Coronary artery (tissue), 2 donors: ENCODE data around the gene ATG4B.

Experiments used
- DNase-seq: peaks from one replicate; pipeline ENCODE4 v3.0.0-alpha.2; 2017; ENCODE audit warnings: low spot score
- H3K27ac ChIP-seq, 2 donors: fragments of 200-600 bp; sonication (generic); one replicate each; pipeline ENCODE4 v1.5.1; 2016 to 2019
- H3K4me3 ChIP-seq: fragments of 200-600 bp; sonication (generic); 2 replicates; pipeline ENCODE4 v1.5.1; 2016; ENCODE audit warnings: mild to moderate bottlenecking, moderate library complexity
- TF ChIP-seq, protein P1 (sequence below): fragments of 200-600 bp; sonication (generic); IDR thresholded peaks from one replicate; pipeline ENCODE4 v1.5.1; 2019; ENCODE audit warnings: antibody characterized with exemption

ATG4B gene

DNA sequence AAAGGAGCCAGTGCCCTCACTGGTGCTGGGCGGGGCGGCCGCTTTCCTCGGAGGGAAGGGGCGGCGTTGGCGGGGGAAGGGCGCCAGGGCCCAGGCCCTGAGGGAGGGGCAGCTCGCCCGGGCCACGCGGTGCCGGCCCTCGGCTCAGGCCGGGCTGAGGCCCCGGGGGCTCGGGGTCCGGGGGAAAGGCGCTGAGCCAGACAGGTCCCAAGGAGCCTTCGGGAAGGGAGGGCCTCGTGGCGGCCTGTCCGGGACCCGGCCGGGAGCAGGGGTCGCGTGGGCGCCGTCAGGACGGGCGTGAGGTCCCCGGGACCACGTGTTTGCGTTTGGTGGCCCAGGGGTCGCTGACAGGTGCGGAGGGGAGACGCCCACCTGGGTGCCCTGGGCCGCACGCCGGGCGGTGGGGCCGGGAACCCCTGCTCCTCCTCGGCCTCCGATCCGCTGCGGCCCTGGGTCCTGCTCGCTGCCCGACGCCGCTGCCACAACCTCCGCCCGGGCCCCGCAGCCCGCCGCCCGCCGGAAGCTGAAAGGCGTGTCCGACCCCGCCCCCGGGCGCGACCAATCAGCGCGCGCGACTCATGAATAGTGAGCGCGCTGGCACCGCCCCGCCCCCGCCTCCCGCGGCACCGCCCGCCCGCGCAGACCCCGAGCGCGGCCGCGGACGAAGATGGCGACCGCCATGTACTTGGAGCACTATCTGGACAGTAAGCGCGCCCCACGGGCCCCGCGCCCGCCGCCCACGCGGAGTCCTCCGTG is 64.1 kb downstream of the ATG4B start, which contains the start of gene ING5:
Gene ING5, plus strand, starts transcription at position 641 of the 756 bp plus-strand sequence. Its CDS starts 27 bp downstream, at position 668.
- TF ChIP-seq, protein P1, sequence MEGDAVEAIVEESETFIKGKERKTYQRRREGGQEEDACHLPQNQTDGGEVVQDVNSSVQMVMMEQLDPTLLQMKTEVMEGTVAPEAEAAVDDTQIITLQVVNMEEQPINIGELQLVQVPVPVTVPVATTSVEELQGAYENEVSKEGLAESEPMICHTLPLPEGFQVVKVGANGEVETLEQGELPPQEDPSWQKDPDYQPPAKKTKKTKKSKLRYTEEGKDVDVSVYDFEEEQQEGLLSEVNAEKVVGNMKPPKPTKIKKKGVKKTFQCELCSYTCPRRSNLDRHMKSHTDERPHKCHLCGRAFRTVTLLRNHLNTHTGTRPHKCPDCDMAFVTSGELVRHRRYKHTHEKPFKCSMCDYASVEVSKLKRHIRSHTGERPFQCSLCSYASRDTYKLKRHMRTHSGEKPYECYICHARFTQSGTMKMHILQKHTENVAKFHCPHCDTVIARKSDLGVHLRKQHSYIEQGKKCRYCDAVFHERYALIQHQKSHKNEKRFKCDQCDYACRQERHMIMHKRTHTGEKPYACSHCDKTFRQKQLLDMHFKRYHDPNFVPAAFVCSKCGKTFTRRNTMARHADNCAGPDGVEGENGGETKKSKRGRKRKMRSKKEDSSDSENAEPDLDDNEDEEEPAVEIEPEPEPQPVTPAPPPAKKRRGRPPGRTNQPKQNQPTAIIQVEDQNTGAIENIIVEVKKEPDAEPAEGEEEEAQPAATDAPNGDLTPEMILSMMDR, result no peak
- H3K4me3 ChIP-seq, result peak within 1 kb of the TSS; percentile 94
- peak; percentile 95 for DNase-seq
- H3K27ac ChIP-seq, result peak within 1 kb of the TSS; percentile 73 to 99

DNA sequence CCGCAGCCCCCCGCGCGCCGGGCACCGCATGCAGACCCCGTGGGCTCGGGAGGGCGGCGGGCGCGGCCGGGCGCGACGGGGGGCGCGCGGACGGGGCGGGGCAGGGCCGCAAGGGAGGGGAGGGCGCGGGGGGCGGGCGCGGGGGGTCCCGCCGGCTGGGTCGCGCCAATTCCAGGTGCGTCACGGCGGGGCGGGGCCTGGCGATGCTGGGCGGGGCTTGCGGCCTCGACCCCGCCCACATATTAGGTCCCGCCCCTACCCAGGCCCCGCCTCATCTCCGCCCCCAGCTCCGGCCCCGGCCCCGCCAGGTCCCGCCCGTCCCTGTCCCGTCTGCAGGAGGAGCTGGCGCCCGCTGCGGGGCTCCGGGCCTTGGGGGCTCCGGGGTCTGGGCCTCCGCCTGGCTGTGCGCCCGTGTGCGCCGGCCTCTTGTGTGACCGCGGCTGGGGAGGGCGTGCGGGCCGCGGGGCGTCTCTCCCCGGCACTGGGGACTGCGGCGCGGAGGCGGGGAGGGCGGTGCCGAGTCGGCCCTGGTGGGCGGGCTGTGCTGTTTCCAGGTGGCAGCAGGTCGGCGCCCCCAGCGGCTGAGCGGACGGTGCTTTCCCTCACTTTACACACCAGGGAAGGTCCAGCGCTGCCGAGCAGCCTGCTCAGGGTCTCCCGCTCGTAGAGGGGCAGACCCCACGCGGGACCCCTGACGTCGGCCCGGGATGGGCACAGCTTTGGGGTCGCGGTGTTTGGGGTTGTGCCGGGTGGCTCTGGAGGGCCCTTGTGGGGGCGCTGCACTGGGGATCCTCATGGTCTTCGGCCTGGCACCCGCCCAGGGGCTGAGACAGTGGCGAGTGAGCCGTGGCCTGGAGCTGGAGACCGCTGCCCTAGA is 64.9 kb downstream of the ATG4B start:
- peak; percentile 88 for DNase-seq
- H3K27ac ChIP-seq, result peak overlapping the region; percentile 73 to 99
- peak overlapping the region; percentile 94 for H3K4me3 ChIP-seq
- TF ChIP-seq, protein P1, result no peak

DNA sequence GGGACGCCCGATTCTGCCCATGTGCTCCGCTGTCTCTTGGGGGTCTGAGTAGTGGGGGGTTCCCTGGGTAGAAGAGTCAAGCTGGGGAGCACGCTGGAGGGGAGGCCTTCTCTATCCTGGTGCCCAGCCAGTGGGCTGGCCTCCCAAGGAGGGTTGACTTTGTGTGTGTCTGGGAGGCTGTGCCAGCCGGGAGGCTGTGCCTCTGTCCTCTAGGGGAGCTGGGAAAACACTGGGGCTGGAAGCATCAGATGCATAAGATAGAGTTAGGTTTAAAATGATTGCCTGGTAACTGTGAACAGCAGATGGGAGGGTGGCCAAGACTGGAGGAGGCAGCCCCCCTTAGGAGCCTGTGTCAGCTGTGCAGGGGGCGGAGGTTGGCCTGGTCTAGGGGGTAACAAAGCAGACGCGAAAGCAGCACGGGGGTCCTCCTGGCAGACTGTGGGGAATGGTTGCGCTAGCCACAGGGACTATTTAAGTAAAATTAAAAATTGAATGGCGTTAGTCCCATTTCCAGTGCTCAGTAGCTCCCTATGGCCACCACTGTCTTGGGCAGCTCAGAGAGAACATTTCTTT is 65.6 kb downstream of the ATG4B start:
- peak; percentile 79 for DNase-seq
- Histone ChIP-seq H3K27ac (peak overlapping the region in 1 of 2 donors; percentile 99), H3K4me3 (peak overlapping the region; percentile 94)
- TF ChIP-seq, protein P1, result no peak

DNA sequence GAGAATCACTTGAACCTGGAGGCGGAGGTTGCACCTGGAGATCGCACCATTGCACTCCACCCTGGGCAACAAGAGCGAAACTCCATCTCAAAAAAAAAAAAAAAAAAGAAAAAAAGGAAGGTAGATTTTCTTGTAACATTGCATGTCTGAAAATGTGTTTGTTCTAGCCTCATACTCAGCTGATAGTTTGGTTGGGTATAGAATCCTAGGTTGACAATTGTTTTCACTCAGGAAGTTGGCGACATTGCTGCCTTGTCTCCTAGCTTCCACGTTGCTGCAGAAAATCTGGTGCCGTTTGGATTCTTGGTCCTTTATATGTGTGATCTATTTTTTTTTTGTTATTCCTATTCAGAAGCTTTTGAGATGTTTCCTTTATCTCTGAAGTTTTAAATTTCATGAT is 69.0 kb downstream of the ATG4B start:
- DNase-seq, result no peak
- TF ChIP-seq, protein P1, result no peak
- Histone ChIP-seq H3K27ac (no peak overlapping the region), H3K4me3 (no peak overlapping the region)

DNA sequence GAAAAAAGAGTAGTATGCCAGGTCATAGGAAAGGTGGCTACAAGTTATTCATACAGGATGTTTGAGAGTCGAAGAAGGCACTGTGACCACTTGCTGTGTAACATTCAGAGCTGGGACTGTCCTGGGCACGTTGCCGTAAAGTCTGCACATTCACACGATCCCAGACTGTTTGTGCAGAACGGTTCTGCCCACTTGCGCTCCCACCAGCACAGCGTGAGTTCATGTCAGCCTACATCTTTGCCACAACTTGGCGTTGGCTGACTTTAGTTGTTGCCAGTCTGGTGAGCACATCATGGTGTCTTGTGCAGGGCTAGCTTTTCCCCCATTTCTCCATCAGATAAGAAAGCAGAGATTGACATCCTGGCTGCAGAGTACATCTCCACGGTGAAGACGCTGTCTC is 71.4 kb downstream of the ATG4B start:
- no peak for DNase-seq
- TF ChIP-seq, protein P1, result no peak
- Histone ChIP-seq H3K4me3 (no peak overlapping the region), H3K27ac (no peak overlapping the region)

DNA sequence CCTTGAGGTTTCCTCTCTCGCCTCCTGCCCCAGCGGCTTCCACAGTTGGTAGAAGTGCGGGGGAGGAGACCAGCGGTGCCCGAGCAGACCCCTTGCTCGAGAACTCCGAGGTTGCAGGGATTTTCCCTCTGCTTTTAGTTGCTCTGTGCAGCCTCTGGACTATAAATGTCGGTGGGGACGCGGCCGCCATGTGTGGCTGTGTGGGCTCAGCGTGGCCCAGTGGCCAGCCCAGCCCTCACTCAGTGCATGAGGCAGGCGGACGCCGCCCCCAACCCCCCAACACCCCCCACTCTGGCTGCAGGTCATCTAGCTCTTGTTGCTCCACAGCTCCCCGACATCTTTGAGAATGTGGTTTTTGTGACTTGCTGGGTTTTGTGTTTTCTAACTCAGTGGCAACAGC is 81.6 kb downstream of the ATG4B start:
- TF ChIP-seq, protein P1, result no peak
- no peak for DNase-seq
- H3K4me3 ChIP-seq, result no peak overlapping the region
- no peak overlapping the region for H3K27ac ChIP-seq
